OCI-LY1 (cell line): ENCODE results near the gene CBLB.

ENCODE experiments used
- H2AFZ ChIP-seq: fragments of 200-600 bp; sonication (generic), shearing (Covaris generic); 2 replicates; pipeline ENCODE4 v1.6.0; 2014; ENCODE audit warnings: antibody characterized with exemption, mild to moderate bottlenecking, low read length
- H3F3A ChIP-seq: fragments of 200-600 bp; sonication (generic), shearing (Covaris generic); 2 replicates; pipeline ENCODE4 v1.6.0; 2014; ENCODE audit warnings: mild to moderate bottlenecking, antibody characterized with exemption, low read length, moderate library complexity; ENCODE audit not compliant: insufficient read depth
- H3K27ac ChIP-seq: fragments of 200-600 bp; sonication (generic); 2 replicates; pipeline ENCODE4 v1.5.1; 2014; ENCODE audit warnings: low read length, mixed run types, mild to moderate bottlenecking, low read depth; ENCODE audit not compliant: poor library complexity, severe bottlenecking
- H3K27me3 ChIP-seq: fragments of 200-600 bp; sonication (generic); 2 replicates; pipeline ENCODE4 v1.6.0; 2014; ENCODE audit warnings: antibody characterized with exemption, mild to moderate bottlenecking, low read length, moderate library complexity; ENCODE audit not compliant: insufficient read depth
- H3K36me3 ChIP-seq: fragments of 200-600 bp; sonication (generic); 2 replicates; pipeline ENCODE4 v1.6.1; 2014; ENCODE audit warnings: mild to moderate bottlenecking, antibody characterized with exemption, low read length, moderate library complexity, mixed read lengths; ENCODE audit not compliant: insufficient read depth
- H3K4me1 ChIP-seq: fragments of 200-600 bp; sonication (generic); 2 replicates; pipeline ENCODE4 v1.5.1; 2014; ENCODE audit warnings: mild to moderate bottlenecking, low read length, moderate library complexity; ENCODE audit not compliant: insufficient read depth, severe bottlenecking
- H3K4me2 ChIP-seq: fragments of 200-600 bp; sonication (generic), shearing (Covaris generic); 2 replicates; pipeline ENCODE4 v1.6.1; 2014; ENCODE audit warnings: low read length
- H3K4me3 ChIP-seq: fragments of 200-600 bp; sonication (generic); 2 replicates; pipeline ENCODE4 v1.5.1; 2014; ENCODE audit warnings: low read length, low read depth, mild to moderate bottlenecking, mixed read lengths; ENCODE audit not compliant: poor library complexity, severe bottlenecking
- H3K79me2 ChIP-seq: fragments of 200-600 bp; shearing (Covaris generic); 2 replicates; pipeline ENCODE4 v1.6.1; 2016; ENCODE audit warnings: mixed run types, low read length, mixed read lengths; ENCODE audit not compliant: insufficient read depth
- H3K9ac ChIP-seq: fragments of 200-600 bp; sonication (generic), shearing (Covaris generic); 2 replicates; pipeline ENCODE4 v1.6.1; 2014; ENCODE audit warnings: mild to moderate bottlenecking, low read length, mixed read lengths
- H3K9me2 ChIP-seq: fragments of 200-600 bp; sonication (generic), shearing (Covaris generic); 2 replicates; pipeline ENCODE4 v1.6.1; 2014; ENCODE audit warnings: low read depth, mild to moderate bottlenecking, low read length, mixed read lengths
- H3K9me3 ChIP-seq: fragments of 200-600 bp; shearing (Covaris generic); 2 replicates; pipeline ENCODE4 v1.6.1; 2014; ENCODE audit warnings: low read length, mixed read lengths
- H4K20me1 ChIP-seq: fragments of 200-600 bp; sonication (generic), shearing (Covaris generic); 2 replicates; pipeline ENCODE4 v1.6.0; 2016; ENCODE audit warnings: mild to moderate bottlenecking, low read length; ENCODE audit not compliant: insufficient read depth
- EZH2 ChIP-seq: fragments of 200-600 bp; sonication (generic), shearing (Covaris generic); IDR thresholded peaks from 2 replicates; pipeline ENCODE4 v1.8.0; 2017; ENCODE audit warnings: borderline replicate concordance, mixed run types, mild to moderate bottlenecking, antibody characterized with exemption, low read length, moderate library complexity, mixed read lengths
- TF ChIP-seq, protein P1 (sequence below): fragments of 200-600 bp; sonication (generic), shearing (Covaris generic); IDR thresholded peaks from 2 replicates; pipeline ENCODE4 v1.5.1; 2017; ENCODE audit warnings: mild to moderate bottlenecking, antibody characterized with exemption, low read length, moderate library complexity, mixed read lengths

CBLB gene

DNA sequence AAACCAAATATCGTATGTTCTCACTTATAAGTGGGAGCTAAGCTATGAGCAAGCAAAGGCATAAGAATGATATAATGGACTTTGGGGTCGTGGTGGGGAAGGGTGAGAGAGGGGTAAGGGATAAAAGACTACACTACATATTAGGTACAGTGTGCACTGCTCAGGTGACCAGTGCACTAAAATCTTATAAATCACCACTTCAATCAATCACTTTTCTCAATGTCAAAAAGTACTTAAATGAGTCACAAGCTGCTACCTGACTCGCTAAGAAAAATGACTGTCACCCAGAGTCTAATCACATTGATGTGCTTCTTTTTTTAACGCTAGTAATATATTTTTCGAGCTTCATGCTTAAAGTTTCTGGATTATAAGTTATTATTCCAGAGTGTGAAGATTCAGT, 95.5 kb downstream of the CBLB start:
- H4K20me1 ChIP-seq = no peaks in the 10 kb centered on the region
- TF ChIP-seq EZH2 = no peak
- TF ChIP-seq, protein P1, sequence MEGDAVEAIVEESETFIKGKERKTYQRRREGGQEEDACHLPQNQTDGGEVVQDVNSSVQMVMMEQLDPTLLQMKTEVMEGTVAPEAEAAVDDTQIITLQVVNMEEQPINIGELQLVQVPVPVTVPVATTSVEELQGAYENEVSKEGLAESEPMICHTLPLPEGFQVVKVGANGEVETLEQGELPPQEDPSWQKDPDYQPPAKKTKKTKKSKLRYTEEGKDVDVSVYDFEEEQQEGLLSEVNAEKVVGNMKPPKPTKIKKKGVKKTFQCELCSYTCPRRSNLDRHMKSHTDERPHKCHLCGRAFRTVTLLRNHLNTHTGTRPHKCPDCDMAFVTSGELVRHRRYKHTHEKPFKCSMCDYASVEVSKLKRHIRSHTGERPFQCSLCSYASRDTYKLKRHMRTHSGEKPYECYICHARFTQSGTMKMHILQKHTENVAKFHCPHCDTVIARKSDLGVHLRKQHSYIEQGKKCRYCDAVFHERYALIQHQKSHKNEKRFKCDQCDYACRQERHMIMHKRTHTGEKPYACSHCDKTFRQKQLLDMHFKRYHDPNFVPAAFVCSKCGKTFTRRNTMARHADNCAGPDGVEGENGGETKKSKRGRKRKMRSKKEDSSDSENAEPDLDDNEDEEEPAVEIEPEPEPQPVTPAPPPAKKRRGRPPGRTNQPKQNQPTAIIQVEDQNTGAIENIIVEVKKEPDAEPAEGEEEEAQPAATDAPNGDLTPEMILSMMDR = no peak
- no peaks in the 10 kb centered on the region for H3K9me2 ChIP-seq
- no peak overlapping the region for H3K27ac ChIP-seq
- H2AFZ ChIP-seq = no peak overlapping the region
- no peaks in the 10 kb centered on the region for H3F3A ChIP-seq
- no peaks in the 10 kb centered on the region for H3K27me3 ChIP-seq
- no peak overlapping the region for H3K9ac ChIP-seq
- H3K36me3 ChIP-seq = peaks cover 43% of the 10 kb centered on the region
- 0 out of 2 replicates have a peak, but pooled peaks cover 9% of the 10 kb centered on the region for H3K79me2 ChIP-seq
- no peak overlapping the region for H3K4me3 ChIP-seq
- no peaks in the 10 kb centered on the region; the same call in 1 of the 2 replicates for H3K9me3 ChIP-seq
- H3K4me1 ChIP-seq = peaks cover 11% of the 10 kb centered on the region
- no peak overlapping the region for H3K4me2 ChIP-seq

DNA sequence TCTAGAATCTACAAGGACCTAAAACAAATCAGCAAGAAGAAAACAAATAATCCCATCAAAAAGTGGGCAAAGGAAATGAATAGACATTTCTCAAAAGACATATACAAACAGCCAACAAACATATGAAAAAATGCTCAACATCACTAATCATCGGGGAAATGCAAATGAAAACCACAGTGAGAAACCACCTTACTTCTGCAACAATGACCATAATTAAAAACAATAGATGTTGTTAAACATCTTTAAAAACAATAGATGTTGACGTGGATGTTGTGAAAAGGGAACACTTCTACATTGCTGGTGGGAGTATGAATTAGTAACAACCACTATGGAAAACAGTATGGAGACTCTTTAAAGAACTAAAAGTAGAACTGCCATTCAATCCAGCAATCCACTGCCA, 96.2 kb downstream of the CBLB start:
- Histone ChIP-seq H3K27me3 (no peaks in the 10 kb centered on the region), H3K36me3 (peaks cover 43% of the 10 kb centered on the region), H2AFZ (no peak overlapping the region), H3F3A (no peaks in the 10 kb centered on the region), H3K79me2 (0 out of 2 replicates have a peak, but pooled peaks cover 13% of the 10 kb centered on the region), H3K9me3 (no peaks in the 10 kb centered on the region; the same call in 1 of the 2 replicates), H4K20me1 (no peaks in the 10 kb centered on the region), H3K9me2 (no peaks in the 10 kb centered on the region), H3K27ac (no peak overlapping the region), H3K9ac (no peak overlapping the region), H3K4me1 (peaks cover 11% of the 10 kb centered on the region), H3K4me3 (no peak overlapping the region), H3K4me2 (no peak overlapping the region)
- TF ChIP-seq EZH2 = no peak
- TF ChIP-seq, protein P1 = no peak

- Histone ChIP-seq H3K36me3 (peaks cover 39% of the 10 kb centered on the region), H2AFZ (no peak overlapping the region), H3K27me3 (no peaks in the 10 kb centered on the region), H3K27ac (no peak overlapping the region), H3K4me1 (peaks cover 17% of the 10 kb centered on the region), H3K9me3 (no peaks in the 10 kb centered on the region; the same call in 1 of the 2 replicates), H4K20me1 (no peaks in the 10 kb centered on the region), H3K4me2 (no peak overlapping the region), H3K79me2 (0 out of 2 replicates have a peak, but pooled peaks cover 13% of the 10 kb centered on the region), H3K9ac (no peak overlapping the region), H3F3A (no peaks in the 10 kb centered on the region), H3K9me2 (no peaks in the 10 kb centered on the region), H3K4me3 (no peak overlapping the region)
- TF ChIP-seq, protein P1 = no peak
- TF ChIP-seq EZH2 = no peak
Measured at GRCh38 chr3:105771392-105771791, 97.4 kb downstream of the CBLB start.
